Smooth muscle cell (in vitro differentiated cells): ENCODE data around the gene KRT82. TPM values are rescaled to one million over a fixed set of nuclear protein-coding genes. Genes with fewer than 3 reads are reported as not detected.

ENCODE experiments used
- DNase-seq: peaks from one replicate; lab custom pipeline; 2025; ENCODE audit not compliant: unreplicated experiment; lab: John Stamatoyannopoulos, UW
- H2AFZ ChIP-seq: fragments of 200-600 bp; sonication (generic); 2 replicates; pipeline ENCODE4 v1.6.0; 2016; ENCODE audit warnings: antibody characterized with exemption, low read depth, mild to moderate bottlenecking
- H3F3A ChIP-seq: fragments of 200-600 bp; sonication (generic); 2 replicates; pipeline ENCODE4 v1.6.0; 2017; ENCODE audit warnings: antibody characterized with exemption, low read depth
- H3K27ac ChIP-seq: fragments of 200-600 bp; sonication (generic); 2 replicates; pipeline ENCODE4 v1.5.1; 2016; ENCODE audit warnings: low read depth, mild to moderate bottlenecking
- H3K27me3 ChIP-seq: fragments of 200-600 bp; sonication (generic); 2 replicates; pipeline ENCODE4 v1.6.1; 2016; ENCODE audit warnings: low read depth, mild to moderate bottlenecking
- H3K36me3 ChIP-seq: fragments of 200-600 bp; sonication (generic); 2 replicates; pipeline ENCODE4 v1.5.1; 2016; ENCODE audit warnings: low read depth
- H3K4me1 ChIP-seq: fragments of 200-600 bp; sonication (generic); 2 replicates; pipeline ENCODE4 v1.5.1; 2016; ENCODE audit warnings: low read depth
- H3K4me2 ChIP-seq: fragments of 200-600 bp; sonication (generic); 2 replicates; pipeline ENCODE4 v1.6.0; 2016; ENCODE audit warnings: mild to moderate bottlenecking
- H3K4me3 ChIP-seq: fragments of 200-600 bp; sonication (generic); 2 replicates; pipeline ENCODE4 v1.5.1; 2016; ENCODE audit warnings: mild to moderate bottlenecking
- H3K79me2 ChIP-seq: fragments of 200-600 bp; sonication (generic); 2 replicates; pipeline ENCODE4 v1.6.0; 2016; ENCODE audit warnings: low read depth, mild to moderate bottlenecking
- H3K9ac ChIP-seq: fragments of 200-600 bp; sonication (generic); 2 replicates; pipeline ENCODE4 v1.6.0; 2016; ENCODE audit warnings: low read depth
- H3K9me3 ChIP-seq: fragments of 200-600 bp; sonication (generic); replicated peaks from 2 replicates; pipeline ENCODE4 v1.5.1; 2016; ENCODE audit warnings: low read depth
- H4K20me1 ChIP-seq: fragments of 200-600 bp; sonication (generic); 2 replicates; pipeline ENCODE4 v1.6.0; 2016; ENCODE audit warnings: low read depth
- WGBS: methylation state at CpG from one replicate; pipeline ENCODE4 v1.1.7; 2016; ENCODE audit warnings: low lambda C conversion rate; 5-methylcytosine and 5-hydroxymethylcytosine counted together
- polyA plus RNA-seq: library from polyadenylated mRNA; unstranded; fragments of >200 nt; fragmentation: Nextera tagmentation; extraction: Ambion mirVana; gene quantifications from 2 replicates; pipeline ENCODE4 v1.2.1, GENCODE V29; 2016
- total RNA-seq: library from RNA; depleted of rRNA; stranded (reverse); fragments of >200 nt; gene quantifications from 2 replicates; pipeline ENCODE4 v1.2.3, GENCODE V29; 2014
- TF ChIP-seq, protein P1 (sequence below): fragments of 200-600 bp; sonication (generic); IDR thresholded peaks from 2 replicates; pipeline ENCODE4 v1.5.1; 2017; ENCODE audit warnings: borderline replicate concordance, mild to moderate bottlenecking, antibody characterized with exemption; ENCODE audit not compliant: insufficient read depth, poor library complexity, severe bottlenecking

KRT82 gene
- total and polyA plus RNA-seq, 2 experiments from 2014 or later = 0.23 TPM; not detected in 1

DNA sequence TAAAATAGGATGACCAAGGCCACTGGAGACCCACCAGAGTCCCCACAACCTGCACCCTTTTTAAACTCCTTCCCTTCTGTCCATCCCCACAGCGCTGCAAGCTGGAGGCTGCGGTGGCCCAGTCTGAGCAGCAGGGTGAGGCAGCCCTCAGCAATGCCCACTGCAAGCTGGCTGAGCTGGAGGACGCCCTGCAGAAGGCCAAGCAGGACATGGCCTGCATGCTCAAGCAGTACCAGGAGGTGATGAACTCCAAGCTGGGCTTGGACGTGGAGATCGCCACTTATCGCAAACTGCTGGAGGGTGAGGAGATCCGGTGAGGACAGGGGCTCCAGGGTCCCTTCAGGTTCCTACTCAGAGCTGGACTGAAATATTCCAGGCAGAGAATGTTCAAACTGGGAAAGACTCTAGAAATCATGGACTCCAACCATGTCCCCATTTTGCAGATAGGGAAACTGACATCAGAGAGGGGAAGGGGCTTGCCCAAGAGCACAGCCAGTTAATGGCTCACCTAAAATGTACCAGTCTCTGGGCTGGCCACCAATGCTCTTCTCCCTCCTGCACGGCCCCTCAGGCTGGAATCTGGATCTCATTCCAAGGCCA lies 56.0 kb downstream of the KRT82 start:
- H4K20me1 ChIP-seq = no peaks in the 10 kb centered on the region
- no peak for DNase-seq
- peaks cover 50% of the 10 kb centered on the region for H3K27me3 ChIP-seq
- H3K4me3 ChIP-seq = no peak overlapping the region
- H3K4me1 ChIP-seq = no peaks in the 10 kb centered on the region
- H3K36me3 ChIP-seq = no peaks in the 10 kb centered on the region
- 90% methylated on average over 8 of the region's 8 CpGs for WGBS
- no peaks in the 10 kb centered on the region for H3K79me2 ChIP-seq
- no peaks in the 10 kb centered on the region for H3F3A ChIP-seq
- H3K9ac ChIP-seq = no peak overlapping the region
- no peak overlapping the region for H3K27ac ChIP-seq
- no peak overlapping the region for H2AFZ ChIP-seq
- no peaks in the 10 kb centered on the region for H3K9me3 ChIP-seq
- TF ChIP-seq, protein P1, sequence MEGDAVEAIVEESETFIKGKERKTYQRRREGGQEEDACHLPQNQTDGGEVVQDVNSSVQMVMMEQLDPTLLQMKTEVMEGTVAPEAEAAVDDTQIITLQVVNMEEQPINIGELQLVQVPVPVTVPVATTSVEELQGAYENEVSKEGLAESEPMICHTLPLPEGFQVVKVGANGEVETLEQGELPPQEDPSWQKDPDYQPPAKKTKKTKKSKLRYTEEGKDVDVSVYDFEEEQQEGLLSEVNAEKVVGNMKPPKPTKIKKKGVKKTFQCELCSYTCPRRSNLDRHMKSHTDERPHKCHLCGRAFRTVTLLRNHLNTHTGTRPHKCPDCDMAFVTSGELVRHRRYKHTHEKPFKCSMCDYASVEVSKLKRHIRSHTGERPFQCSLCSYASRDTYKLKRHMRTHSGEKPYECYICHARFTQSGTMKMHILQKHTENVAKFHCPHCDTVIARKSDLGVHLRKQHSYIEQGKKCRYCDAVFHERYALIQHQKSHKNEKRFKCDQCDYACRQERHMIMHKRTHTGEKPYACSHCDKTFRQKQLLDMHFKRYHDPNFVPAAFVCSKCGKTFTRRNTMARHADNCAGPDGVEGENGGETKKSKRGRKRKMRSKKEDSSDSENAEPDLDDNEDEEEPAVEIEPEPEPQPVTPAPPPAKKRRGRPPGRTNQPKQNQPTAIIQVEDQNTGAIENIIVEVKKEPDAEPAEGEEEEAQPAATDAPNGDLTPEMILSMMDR = no peak
- H3K4me2 ChIP-seq = no peak overlapping the region

DNA sequence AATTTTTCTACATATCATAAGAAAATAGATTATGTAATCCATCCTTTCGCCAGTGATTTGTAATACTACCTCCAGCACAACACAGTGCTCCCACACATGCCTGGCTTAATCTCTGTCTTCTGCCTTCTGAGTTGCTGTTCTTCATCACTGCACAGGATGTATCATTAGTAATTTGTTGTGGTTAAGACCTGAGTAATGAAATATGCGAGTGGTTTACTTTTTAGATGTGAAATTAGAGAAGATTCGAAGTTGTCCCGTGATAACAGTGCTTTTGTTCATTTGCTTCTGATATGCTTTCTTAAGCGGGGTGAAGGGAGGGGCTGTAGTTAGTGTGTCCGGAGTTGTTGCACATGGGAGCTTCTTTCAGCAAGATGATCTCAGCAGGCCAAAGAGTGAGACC lies 56.9 kb downstream of the KRT82 start:
- no peak for DNase-seq
- Histone ChIP-seq H3F3A (no peaks in the 10 kb centered on the region), H3K79me2 (no peaks in the 10 kb centered on the region), H3K4me2 (no peak overlapping the region), H3K4me1 (no peaks in the 10 kb centered on the region), H3K27me3 (peaks cover 42% of the 10 kb centered on the region), H3K36me3 (no peaks in the 10 kb centered on the region), H3K9ac (no peak overlapping the region), H3K27ac (no peak overlapping the region), H3K4me3 (no peak overlapping the region), H3K9me3 (no peaks in the 10 kb centered on the region), H4K20me1 (no peaks in the 10 kb centered on the region), H2AFZ (no peak overlapping the region)
- WGBS = 56% methylated on average over 6 of the region's 6 CpGs
- TF ChIP-seq, protein P1 = no peak

DNA sequence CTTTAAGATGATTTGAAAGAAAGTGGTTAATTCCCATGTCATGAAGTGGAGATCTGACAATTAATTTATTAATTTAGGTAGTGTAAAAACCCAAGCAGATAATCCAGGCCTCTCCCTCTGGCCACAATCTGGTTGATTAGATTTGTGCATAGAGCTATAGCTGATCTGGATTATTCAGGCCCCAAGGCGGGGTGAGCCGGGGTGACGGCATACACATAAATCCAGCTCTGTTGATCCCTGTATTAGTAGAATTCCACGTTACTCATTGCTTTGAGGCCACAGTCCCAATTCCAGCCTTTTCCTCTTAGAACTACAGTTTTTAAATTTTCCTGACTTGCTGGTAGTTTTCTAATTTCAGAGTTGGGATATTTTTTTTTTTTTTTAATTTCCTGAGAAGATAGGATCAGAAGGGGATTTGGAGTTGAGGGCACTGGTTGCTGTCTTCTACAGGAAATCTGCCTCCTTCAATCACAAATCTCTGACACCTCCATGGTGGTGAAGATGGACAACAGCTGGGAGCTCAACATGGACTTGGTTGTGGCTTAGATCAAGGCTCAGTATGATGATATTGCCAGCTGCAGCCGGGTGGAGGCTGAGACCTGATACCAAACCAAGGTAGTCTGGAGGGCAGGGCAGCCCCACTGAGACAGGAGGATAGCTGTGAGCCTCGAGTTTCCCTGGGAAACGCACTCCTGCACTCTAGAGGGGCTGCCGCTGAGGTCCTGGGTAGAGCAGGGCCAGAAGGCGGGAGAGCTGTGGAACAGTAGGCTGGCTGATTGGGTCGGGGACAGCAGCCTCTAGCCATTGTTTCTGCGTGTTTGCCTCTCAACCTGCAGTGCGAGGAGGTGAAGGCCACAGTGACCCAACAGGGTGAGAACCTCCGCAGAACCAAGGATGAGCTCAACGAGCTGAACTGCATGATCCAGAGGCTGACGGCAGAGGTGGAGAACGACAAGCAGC lies 58.3 kb downstream of the KRT82 start:
- no peaks in the 10 kb centered on the region for H4K20me1 ChIP-seq

More for the DNA sequence above, 58.3 kb downstream of the KRT82 start:
- H3K9ac ChIP-seq = no peak overlapping the region
- no peaks in the 10 kb centered on the region for H3K79me2 ChIP-seq
- no peaks in the 10 kb centered on the region for H3F3A ChIP-seq
- no peak for DNase-seq
- TF ChIP-seq, protein P1 = no peak
- H3K27me3 ChIP-seq = peaks cover 28% of the 10 kb centered on the region
- H3K27ac ChIP-seq = no peak overlapping the region
- H3K36me3 ChIP-seq = no peaks in the 10 kb centered on the region
- no peaks in the 10 kb centered on the region for H3K9me3 ChIP-seq
- H3K4me3 ChIP-seq = no peak overlapping the region
- WGBS = 67% methylated on average over 16 of the region's 16 CpGs
- no peak overlapping the region for H3K4me2 ChIP-seq
- no peak overlapping the region for H2AFZ ChIP-seq
- no peaks in the 10 kb centered on the region for H3K4me1 ChIP-seq
